ENCODE data around the gene PRKD2.

Gene PRKD2

DNA sequence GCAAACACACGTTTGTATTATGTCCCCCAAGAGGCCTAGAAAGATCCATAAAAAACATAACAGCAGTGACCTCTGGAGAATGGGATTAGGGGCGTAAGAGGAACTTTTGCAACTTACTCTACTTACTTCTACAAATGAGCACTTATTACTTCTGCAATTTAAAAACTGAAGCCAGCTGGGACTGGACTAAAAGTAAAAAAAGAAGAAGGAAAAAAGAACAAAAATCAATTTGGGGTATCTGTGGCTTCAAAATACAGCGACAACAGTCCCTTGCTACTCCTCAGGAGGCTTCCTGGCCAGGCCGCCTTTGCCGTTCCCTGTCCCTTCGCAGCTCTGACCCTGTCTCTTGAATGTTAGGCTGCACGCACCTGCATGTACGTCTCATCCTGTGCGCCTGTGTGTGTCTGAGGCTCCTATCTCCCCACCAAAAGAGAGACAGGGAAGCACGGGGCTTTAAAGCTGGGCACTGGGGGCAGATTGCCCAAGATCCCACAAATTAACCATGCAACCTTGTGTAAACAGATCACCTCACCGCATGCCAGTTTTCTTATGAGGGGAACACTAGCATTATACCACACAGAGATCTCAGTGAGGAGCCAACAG, 16.9 kb upstream of the PRKD2 start:
- in situ Hi-C loops (cut with MboI; ENCODE audit: low sequenced_read_pairs, unreplicated experiment) = no loop called here
- no peak for TF ChIP-seq CTCF (IDR thresholded peaks at IDR 0.05; ENCODE audit: borderline replicate concordance, control extremely low read depth, extremely low read depth, insufficient read depth, missing control alignments)
- DNase-seq (ENCODE audit: low spot score) = no peak

- TF ChIP-seq CTCF (IDR thresholded peaks at IDR 0.05; ENCODE audit: borderline replicate concordance, control extremely low read depth, extremely low read depth, insufficient read depth, missing control alignments) = no peak
- in situ Hi-C loops (cut with MboI; ENCODE audit: low sequenced_read_pairs, unreplicated experiment) = no loop called here
- no peak for DNase-seq (ENCODE audit: low spot score)
These were observed 16.2 kb upstream of the PRKD2 start for GRCh38 chr19:46732966-46733689.

DNA sequence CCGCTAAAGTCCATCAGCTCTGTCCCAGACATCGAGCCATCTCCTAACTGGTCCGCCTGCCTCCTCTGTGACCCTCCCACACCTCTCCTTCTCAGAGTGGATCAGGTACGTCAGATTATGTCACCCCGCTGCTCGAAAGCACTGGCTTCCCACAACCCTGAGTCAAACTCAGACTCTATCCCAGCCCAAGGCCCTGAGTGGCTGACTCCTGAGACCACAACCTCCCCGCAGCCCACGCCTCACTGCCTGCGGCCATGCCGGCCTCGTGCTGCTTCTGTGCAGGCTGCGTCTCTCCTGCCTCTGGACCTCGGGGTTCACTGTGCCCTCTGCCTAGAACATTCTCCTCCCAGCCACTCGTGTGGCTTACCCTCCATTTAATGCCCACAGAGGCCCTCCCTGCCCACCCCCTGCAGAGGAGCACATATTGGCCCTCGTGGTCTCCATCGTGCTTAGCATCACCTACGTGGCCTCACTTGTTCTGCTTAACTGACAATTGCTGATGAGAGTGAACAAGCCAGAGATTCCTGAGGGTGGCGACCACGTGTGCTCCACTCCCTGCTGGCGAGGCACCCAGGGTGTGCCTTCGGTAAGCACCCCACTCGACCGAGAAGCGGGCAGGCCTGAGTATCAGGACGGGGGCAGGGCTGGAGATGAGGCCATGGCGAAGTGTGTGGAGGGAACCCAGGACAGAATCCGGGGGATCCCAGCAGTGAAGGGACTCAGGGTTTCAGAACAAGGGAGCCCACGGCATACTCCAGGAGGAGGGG, 15.4 kb upstream of the PRKD2 start:
- in situ Hi-C loops (cut with MboI; ENCODE audit: low sequenced_read_pairs, unreplicated experiment) = no loop called here
- DNase-seq (ENCODE audit: low spot score) = no peak
- TF ChIP-seq CTCF (IDR thresholded peaks at IDR 0.05; ENCODE audit: borderline replicate concordance, control extremely low read depth, extremely low read depth, insufficient read depth, missing control alignments) = no peak

DNA sequence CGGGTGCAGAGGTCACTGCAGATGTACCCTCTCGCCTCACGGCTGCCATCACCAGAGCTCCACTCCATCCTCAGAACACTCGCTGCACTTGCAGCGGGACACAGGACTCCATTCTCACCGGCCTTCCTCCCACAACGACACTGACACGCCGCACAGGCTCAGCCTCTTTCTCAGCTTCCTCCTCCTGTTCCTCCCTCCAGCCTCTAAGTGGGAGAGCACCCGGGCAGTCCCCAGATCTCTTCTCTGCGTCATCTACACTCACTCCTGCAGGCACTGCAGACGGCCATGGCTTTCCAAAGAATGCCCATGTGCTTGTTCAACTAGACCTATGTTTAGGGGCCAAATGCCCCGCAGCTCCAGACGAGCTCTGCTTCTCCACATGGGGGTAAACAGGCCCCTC, 14.7 kb upstream of the PRKD2 start:
- no peak for DNase-seq (ENCODE audit: low spot score)

DNA sequence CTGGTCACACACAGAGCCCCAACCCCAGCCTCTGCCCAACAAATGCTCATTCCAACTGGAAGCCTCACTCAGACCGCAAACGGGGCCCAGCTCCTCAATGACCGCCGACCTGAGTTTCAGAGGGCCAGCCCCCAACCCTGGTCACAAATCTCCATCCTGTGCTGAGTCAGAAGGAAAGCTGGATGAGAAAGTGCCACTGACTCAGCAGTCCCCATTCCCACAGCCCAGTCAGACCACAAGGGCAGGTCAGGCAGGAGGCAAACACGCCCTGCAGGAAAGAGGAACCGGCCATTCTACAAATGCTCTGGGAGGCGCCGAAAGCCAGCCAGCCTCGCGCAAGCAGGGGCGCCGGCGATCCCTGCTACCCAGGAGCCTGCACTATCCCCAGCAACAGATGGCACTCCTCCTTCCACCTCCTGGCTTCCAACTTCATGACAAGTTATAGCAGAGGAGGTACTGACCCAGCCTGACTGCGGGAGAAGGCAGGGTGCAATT, 14.1 kb upstream of the PRKD2 start:
- TF ChIP-seq CTCF (IDR thresholded peaks at IDR 0.05; ENCODE audit: borderline replicate concordance, control extremely low read depth, extremely low read depth, insufficient read depth, missing control alignments) = no peak
- in situ Hi-C loops (cut with MboI; ENCODE audit: low sequenced_read_pairs, unreplicated experiment) = no loop called here
- no peak for DNase-seq (ENCODE audit: low spot score)

More for the DNA sequence above, 14.7 kb upstream of the PRKD2 start:
- no peak for TF ChIP-seq CTCF (IDR thresholded peaks at IDR 0.05; ENCODE audit: borderline replicate concordance, control extremely low read depth, extremely low read depth, insufficient read depth, missing control alignments)
- in situ Hi-C loops (cut with MboI; ENCODE audit: low sequenced_read_pairs, unreplicated experiment) = no loop called here

- no peak for DNase-seq (ENCODE audit: low spot score)
- no peak for TF ChIP-seq CTCF (IDR thresholded peaks at IDR 0.05; ENCODE audit: borderline replicate concordance, control extremely low read depth, extremely low read depth, insufficient read depth, missing control alignments)
- in situ Hi-C loops (cut with MboI; ENCODE audit: low sequenced_read_pairs, unreplicated experiment) = no loop called here
These were observed 13.7 kb upstream of the PRKD2 start for GRCh38 chr19:46730595-46730994.
